Upper lobe of left lung (tissue), 6 donors: ENCODE measurements around the gene IGSF11. TPM values are rescaled to one million over a fixed set of nuclear protein-coding genes. Genes with fewer than 3 reads are reported as not detected.
A peak's percentile ranks its signal among the peaks of the same experiment; 100 is the strongest.

Experiments used
- ATAC-seq, 2 donors: fragments of 200-7000 bp; cut with Tn5 transposase; one replicate each; pipeline ENCODE4 v1.9.1; 2022; ENCODE audit warnings: mild to moderate bottlenecking in 2 of 2, moderate library complexity in 2 of 2; ENCODE audit not compliant: low FRiP score in 2 of 2
- DNase-seq, 2 donors: peaks; one replicate each; pipeline ENCODE4 v3.0.0-alpha.2; 2019 to 2020
- H3K27ac ChIP-seq, 4 donors: fragments of 200-600 bp; sonication (generic); one replicate each; pipeline ENCODE4 v1.5.1; 2016 to 2019
- H3K27me3 ChIP-seq, 4 donors: fragments of 200-600 bp; sonication (generic); one replicate each; pipeline ENCODE4 v1.5.1; 2017 to 2019
- H3K36me3 ChIP-seq, 4 donors: fragments of 200-600 bp; sonication (generic); one replicate each; pipeline ENCODE4 v1.5.1; 2016 to 2019
- H3K4me1 ChIP-seq, 4 donors: fragments of 200-600 bp; sonication (generic); one replicate each; pipeline ENCODE4 v1.5.1; 2018 to 2019
- H3K4me3 ChIP-seq, 4 donors: fragments of 200-600 bp; sonication (generic); one replicate each; pipeline ENCODE4 v1.5.1; 2017 to 2019; ENCODE audit warnings: mild to moderate bottlenecking in 2 of 4, moderate library complexity in 1 of 4
- H3K9me3 ChIP-seq, 4 donors: fragments of 200-600 bp; sonication (generic); one replicate each; pipeline ENCODE4 v1.5.1; 2018 to 2019
- CTCF ChIP-seq, 6 experiments: fragments of 450-650 bp in 4 of 6; fragments of 200-600 bp in 2 of 6; sonication (generic) in 2 of 6; IDR thresholded peaks; one replicate each; pipeline ENCODE4 v1.5.1; 2016 to 2019; ENCODE audit warnings: antibody characterized with exemption in 6 of 6
- EP300 ChIP-seq, 4 donors: sonication (generic); formaldehyde crosslinking; IDR thresholded peaks; one replicate each; pipeline ENCODE4 v1.5.1; 2017; ENCODE audit warnings: antibody characterized with exemption in 4 of 4, control low read depth in 2 of 4
- POLR2A ChIP-seq, 4 donors: fragments of 450-650 bp; IDR thresholded peaks; one replicate each; pipeline ENCODE4 v1.5.1; 2016 to 2017; ENCODE audit warnings: antibody characterized with exemption in 4 of 4, mild to moderate bottlenecking in 2 of 4
- POLR2AphosphoS5 ChIP-seq, 2 donors: sonication (generic); formaldehyde crosslinking; IDR thresholded peaks; one replicate each; pipeline ENCODE4 v1.5.1; 2017; ENCODE audit warnings: antibody characterized with exemption in 2 of 2
- WGBS, 2 donors: methylation state at CpG; one replicate each; pipeline ENCODE4 v1.1.5; 2017 to 2018; 5-methylcytosine and 5-hydroxymethylcytosine counted together
- total RNA-seq, 6 donors: library from RNA; depleted of rRNA in 4 of 6; stranded (reverse); fragments of >200 nt in 4 of 6; gene quantifications; one replicate each; pipeline versions ENCODE4 v1.1.0 to v1.2.1, GENCODE V29; 2016 to 2021
- donor health status: DM: no; HTN: no; CAD: no; lungs with moderate emphysema.
- donor health status: DM: no; HTN: yes; CAD: no; lungs with severe emphysema.

The IGSF11 gene
- total RNA-seq, 6 donors from 2014 or later: 0.11 to 0.71 (median 0.14) TPM; not detected in 3

- WGBS, 2 donors: 66 to 75% methylated on average over 5 of the region's 5 CpGs
- H3K27me3 ChIP-seq: no peaks in the 10 kb centered on the region
- TF ChIP-seq POLR2AphosphoS5 (IDR thresholded peaks at IDR 0.05) (no peak), CTCF (IDR thresholded peaks at IDR 0.05) (no peak), POLR2A (IDR thresholded peaks at IDR 0.05) (no peak), EP300 (IDR thresholded peaks at IDR 0.05) (no peak)
- H3K36me3 ChIP-seq: no peaks in the 10 kb centered on the region
- H3K27ac ChIP-seq: no peak overlapping the region
- H3K4me1 ChIP-seq: no peaks in the 10 kb centered on the region
- DNase-seq: no peak
- ATAC-seq: no peak
- H3K9me3 ChIP-seq: no peaks in the 10 kb centered on the region
- H3K4me3 ChIP-seq: no peak overlapping the region
Measured at GRCh38 chr3:118948146-118948545, 86.5 kb downstream of the IGSF11 start.

GRCh38 chr3:118946449-118946848 lies 88.2 kb downstream of the IGSF11 start:
- DNase-seq: peak in 1 of 2 donors; percentile 9
- Histone ChIP-seq H3K27me3 (no peaks in the 10 kb centered on the region), H3K4me1 (no peaks in the 10 kb centered on the region), H3K4me3 (no peak overlapping the region), H3K9me3 (no peaks in the 10 kb centered on the region), H3K27ac (no peak overlapping the region), H3K36me3 (no peaks in the 10 kb centered on the region)
- no peak for TF ChIP-seq CTCF (IDR thresholded peaks at IDR 0.05)
- TF ChIP-seq POLR2AphosphoS5 (IDR thresholded peaks at IDR 0.05): no peak
- no peak for TF ChIP-seq POLR2A (IDR thresholded peaks at IDR 0.05)
- no peak for TF ChIP-seq EP300 (IDR thresholded peaks at IDR 0.05)
- WGBS, 2 donors: 77 to 85% methylated on average over 4 of the region's 4 CpGs
- ATAC-seq: no peak

- H3K36me3 ChIP-seq: no peaks in the 10 kb centered on the region
- no peaks in the 10 kb centered on the region for H3K27me3 ChIP-seq
- TF ChIP-seq CTCF (IDR thresholded peaks at IDR 0.05): no peak
- no peak for TF ChIP-seq POLR2A (IDR thresholded peaks at IDR 0.05)
- TF ChIP-seq POLR2AphosphoS5 (IDR thresholded peaks at IDR 0.05): no peak
- TF ChIP-seq EP300 (IDR thresholded peaks at IDR 0.05): no peak
- no peak overlapping the region for H3K27ac ChIP-seq
- H3K9me3 ChIP-seq: no peaks in the 10 kb centered on the region
- H3K4me3 ChIP-seq: no peak overlapping the region
- 79 to 83% methylated on average over 4 of the region's 4 CpGs for WGBS, 2 donors
- H3K4me1 ChIP-seq: no peaks in the 10 kb centered on the region
- DNase-seq: no peak
- no peak for ATAC-seq
Measured at GRCh38 chr3:118945834-118946233, 88.8 kb downstream of the IGSF11 start.

DNA sequence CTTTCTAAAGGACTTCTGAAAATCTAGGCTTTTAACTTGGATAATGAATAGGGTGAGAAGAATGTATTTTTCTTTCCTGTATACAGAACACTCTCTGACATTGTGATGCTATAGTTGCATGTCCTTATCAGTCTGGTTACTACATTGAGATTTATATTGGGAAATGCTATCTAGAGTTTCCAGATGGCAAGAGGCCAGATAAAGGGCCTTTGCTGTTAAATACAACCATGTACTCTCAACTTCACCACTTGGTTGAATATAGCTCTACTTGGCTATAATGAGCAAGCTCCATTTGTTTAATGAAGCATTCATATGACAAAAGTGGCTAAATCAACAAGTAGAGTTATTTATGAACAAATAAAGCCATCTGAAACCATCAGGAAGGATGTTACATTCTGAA lies 91.0 kb downstream of the IGSF11 start:
- DNase-seq: no peak

DNA sequence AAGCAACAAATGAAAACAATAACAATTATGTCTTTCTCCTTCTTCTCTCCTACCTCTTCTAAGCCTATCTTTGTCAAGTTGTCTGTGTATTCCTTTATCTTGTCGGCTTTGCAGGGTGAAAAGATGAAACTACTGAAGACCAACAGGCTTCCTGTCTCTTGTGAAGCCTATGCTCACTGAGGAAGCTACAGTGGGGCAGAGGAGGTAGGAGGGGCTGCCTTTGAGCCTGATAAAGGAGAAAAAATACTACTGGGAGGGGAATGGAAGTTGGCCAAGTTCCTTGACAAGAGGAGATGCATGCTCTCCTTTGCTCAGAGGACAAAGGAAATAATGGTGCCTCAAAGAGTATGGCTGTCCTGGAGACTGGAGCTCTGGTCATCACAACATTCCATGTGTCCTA lies 92.0 kb downstream of the IGSF11 start:
- Histone ChIP-seq H3K27ac (no peak overlapping the region), H3K4me1 (no peaks in the 10 kb centered on the region), H3K36me3 (no peaks in the 10 kb centered on the region), H3K27me3 (no peaks in the 10 kb centered on the region), H3K4me3 (no peak overlapping the region), H3K9me3 (no peaks in the 10 kb centered on the region)
- TF ChIP-seq POLR2A (IDR thresholded peaks at IDR 0.05): no peak
- no peak for TF ChIP-seq POLR2AphosphoS5 (IDR thresholded peaks at IDR 0.05)
- no peak for TF ChIP-seq EP300 (IDR thresholded peaks at IDR 0.05)
- no peak for TF ChIP-seq CTCF (IDR thresholded peaks at IDR 0.05)
- ATAC-seq (no peak), DNase-seq (no peak)
- WGBS, 2 donors: 54 to 57% methylated on average over 1 of the region's 1 CpG

More for the DNA sequence above, 91.0 kb downstream of the IGSF11 start:
- Histone ChIP-seq H3K9me3 (no peaks in the 10 kb centered on the region), H3K27me3 (no peaks in the 10 kb centered on the region), H3K4me3 (no peak overlapping the region), H3K36me3 (no peaks in the 10 kb centered on the region), H3K4me1 (no peaks in the 10 kb centered on the region), H3K27ac (no peak overlapping the region)
- no peak for TF ChIP-seq EP300 (IDR thresholded peaks at IDR 0.05)
- ATAC-seq: no peak
